ENCODE measurements around the gene ATP11C.
"Not testable (repeated sequence)": the region's sequence is repeated elsewhere in the genome, so short reads cannot be mapped to it uniquely, and the experiment has no call there.

ATP11C gene

GRCh38 chrX:139856826-139857225 is 76.0 kb downstream of the ATP11C start:
- DNase-seq (ENCODE audit: low read depth): not testable (repeated sequence)

GRCh38 chrX:139851730-139852129 is 81.1 kb downstream of the ATP11C start:
- DNase-seq (ENCODE audit: low read depth): no peak

- DNase-seq (ENCODE audit: low read depth): no peak
Measured at GRCh38 chrX:139850968-139851367, 81.9 kb downstream of the ATP11C start.

- no peak for DNase-seq (ENCODE audit: low read depth)
Measured at GRCh38 chrX:139844884-139845283, 88.0 kb downstream of the ATP11C start.

- no peak for DNase-seq (ENCODE audit: low read depth)
Measured at GRCh38 chrX:139844163-139844562, 88.7 kb downstream of the ATP11C start.

GRCh38 chrX:139842326-139843185 is 90.3 kb downstream of the ATP11C start:
- DNase-seq (ENCODE audit: low read depth): no peak

GRCh38 chrX:139836335-139836734 is 96.5 kb downstream of the ATP11C start:
- not testable (repeated sequence) for DNase-seq (ENCODE audit: low read depth)

- DNase-seq (ENCODE audit: low read depth): no peak
Measured at GRCh38 chrX:139834879-139835278, 98.0 kb downstream of the ATP11C start.

GRCh38 chrX:139832718-139833309 is 100.0 kb downstream of the ATP11C start:
- no peak for DNase-seq (ENCODE audit: low read depth)

- DNase-seq (ENCODE audit: low read depth): no peak
Measured at GRCh38 chrX:139831675-139832456, 101.0 kb downstream of the ATP11C start.

GRCh38 chrX:139831017-139831416 is 101.8 kb downstream of the ATP11C start:
- no peak for DNase-seq (ENCODE audit: low read depth)

GRCh38 chrX:139828830-139829229 is 104.0 kb downstream of the ATP11C start:
- no peak for DNase-seq (ENCODE audit: low read depth)

GRCh38 chrX:139828033-139828432 is 104.8 kb downstream of the ATP11C start:
- DNase-seq (ENCODE audit: low read depth): no peak

- no peak for DNase-seq (ENCODE audit: low read depth)
Measured at GRCh38 chrX:139826065-139827044, 106.5 kb downstream of the ATP11C start.

GRCh38 chrX:139825618-139826017 is 107.2 kb downstream of the ATP11C start:
- no peak for DNase-seq (ENCODE audit: low read depth)

GRCh38 chrX:139823806-139824205 is 109.0 kb downstream of the ATP11C start:
- DNase-seq (ENCODE audit: low read depth): peak; percentile 39

- no peak for DNase-seq (ENCODE audit: low read depth)
Measured at GRCh38 chrX:139820358-139820984, 112.4 kb downstream of the ATP11C start.

- no peak for DNase-seq (ENCODE audit: low read depth)
Measured at GRCh38 chrX:139816204-139816603, 116.6 kb downstream of the ATP11C start.

GRCh38 chrX:139815771-139816170 is 117.1 kb downstream of the ATP11C start:
- no peak for DNase-seq (ENCODE audit: low read depth)

- DNase-seq (ENCODE audit: low read depth): no peak
Measured at GRCh38 chrX:139811942-139812629, 120.8 kb downstream of the ATP11C start.
